ENCODE data around the gene SOHLH1. TPM values are rescaled to one million over a fixed set of nuclear protein-coding genes. Genes with fewer than 3 reads are reported as not detected.

SOHLH1 gene
- total RNA-seq, 1 donor = not detected

DNA sequence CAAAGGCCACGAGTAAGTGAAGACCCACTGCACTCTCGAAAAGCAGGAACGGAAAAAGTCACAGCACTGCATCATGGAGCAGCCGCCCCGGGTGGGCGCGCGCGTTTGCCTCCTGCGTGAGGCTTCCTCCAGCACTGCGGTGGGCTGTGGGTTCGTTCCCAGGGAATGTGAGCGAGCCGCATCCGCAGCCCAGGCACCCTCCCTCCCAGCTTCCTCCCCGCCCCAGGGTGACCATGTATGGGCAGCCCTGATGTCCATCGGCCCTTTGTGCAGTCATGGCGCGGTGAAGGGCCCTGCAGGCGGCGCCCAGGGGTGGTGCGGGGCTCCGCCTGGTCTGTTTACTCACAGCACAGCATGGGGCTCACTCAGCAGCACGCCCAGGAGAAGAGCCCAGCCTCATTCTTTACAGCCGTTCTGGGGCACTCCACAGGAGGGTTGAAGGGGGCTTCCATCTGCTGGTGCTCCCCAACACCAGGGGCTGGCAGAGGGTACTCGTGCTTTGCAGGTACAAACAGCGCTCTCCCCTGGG is 35.4 kb upstream of the SOHLH1 start:
- DNase-seq (ENCODE audit: insufficient read length, low spot score, missing footprints) = no peak

GRCh38 chr9:135732569-135733257 is 33.4 kb upstream of the SOHLH1 start:
- no peak overlapping the region for H3K4me2 ChIP-seq (ENCODE audit: insufficient read depth, low read length)
- no peaks in the 10 kb centered on the region for H3K9me3 ChIP-seq (ENCODE audit: low read depth, low read length)
- no peaks in the 10 kb centered on the region for H3K4me1 ChIP-seq (ENCODE audit: insufficient read depth, low read length)
- no peak overlapping the region for H3K4me3 ChIP-seq (ENCODE audit: insufficient read depth, low read length)
- no peaks in the 10 kb centered on the region for H3K79me2 ChIP-seq (ENCODE audit: insufficient read depth, low read length)
- no peak overlapping the region for H3K27ac ChIP-seq (ENCODE audit: low read depth, low read length)
- H2AFZ ChIP-seq (ENCODE audit: low read length) = no peak overlapping the region
- DNase-seq (ENCODE audit: insufficient read length, low spot score, missing footprints) = no peak
- no peaks in the 10 kb centered on the region for H4K20me1 ChIP-seq (ENCODE audit: insufficient read depth, low read length)
- H3K36me3 ChIP-seq (ENCODE audit: insufficient read depth, low read length) = no peaks in the 10 kb centered on the region
- peaks cover 7% of the 10 kb centered on the region for H3K27me3 ChIP-seq (ENCODE audit: insufficient read depth, low read length)
- no peak for TF ChIP-seq CTCF (IDR thresholded peaks at IDR 0.05; ENCODE audit: extremely low read depth, low read depth, low read length)

More for the DNA sequence above, 35.4 kb upstream of the SOHLH1 start:
- no peaks in the 10 kb centered on the region for H4K20me1 ChIP-seq (ENCODE audit: insufficient read depth, low read length)
- H3K79me2 ChIP-seq (ENCODE audit: insufficient read depth, low read length) = no peaks in the 10 kb centered on the region
- no peak overlapping the region for H3K27ac ChIP-seq (ENCODE audit: low read depth, low read length)
- no peak overlapping the region for H3K4me3 ChIP-seq (ENCODE audit: insufficient read depth, low read length)
- no peaks in the 10 kb centered on the region for H3K27me3 ChIP-seq (ENCODE audit: insufficient read depth, low read length)
- no peaks in the 10 kb centered on the region for H3K36me3 ChIP-seq (ENCODE audit: insufficient read depth, low read length)
- no peak for TF ChIP-seq CTCF (IDR thresholded peaks at IDR 0.05; ENCODE audit: extremely low read depth, low read depth, low read length)
- H3K4me1 ChIP-seq (ENCODE audit: insufficient read depth, low read length) = no peaks in the 10 kb centered on the region
- H2AFZ ChIP-seq (ENCODE audit: low read length) = no peak overlapping the region
- H3K4me2 ChIP-seq (ENCODE audit: insufficient read depth, low read length) = no peak overlapping the region
- H3K9me3 ChIP-seq (ENCODE audit: low read depth, low read length) = no peaks in the 10 kb centered on the region

DNA sequence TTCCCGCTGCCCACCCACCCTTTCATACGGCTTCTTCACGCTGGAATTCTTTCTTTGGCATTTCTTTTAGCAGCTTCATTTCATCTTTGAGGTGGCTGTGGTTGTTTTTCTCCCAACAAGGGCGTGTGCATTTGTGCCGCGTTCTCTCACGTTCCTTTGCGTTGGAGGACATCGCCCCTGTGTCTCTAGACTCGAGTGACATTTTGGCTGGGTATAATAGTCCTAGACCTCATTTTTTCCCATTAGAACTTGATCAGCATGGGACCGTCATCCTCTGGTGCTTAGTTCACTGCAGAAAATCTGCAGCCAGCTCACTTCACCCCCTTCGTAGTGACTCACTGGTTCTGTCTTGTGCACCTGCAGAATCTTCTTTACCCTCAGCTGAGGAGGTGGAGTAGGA is 32.2 kb upstream of the SOHLH1 start:
- Histone ChIP-seq H2AFZ (ENCODE audit: low read length) (no peak overlapping the region), H4K20me1 (ENCODE audit: insufficient read depth, low read length) (no peaks in the 10 kb centered on the region), H3K4me1 (ENCODE audit: insufficient read depth, low read length) (no peaks in the 10 kb centered on the region), H3K4me2 (ENCODE audit: insufficient read depth, low read length) (no peak overlapping the region), H3K27ac (ENCODE audit: low read depth, low read length) (no peak overlapping the region), H3K9me3 (ENCODE audit: low read depth, low read length) (no peaks in the 10 kb centered on the region), H3K79me2 (ENCODE audit: insufficient read depth, low read length) (no peaks in the 10 kb centered on the region), H3K4me3 (ENCODE audit: insufficient read depth, low read length) (no peak overlapping the region), H3K36me3 (ENCODE audit: insufficient read depth, low read length) (no peaks in the 10 kb centered on the region), H3K27me3 (ENCODE audit: insufficient read depth, low read length) (peaks cover 7% of the 10 kb centered on the region)
- TF ChIP-seq CTCF (IDR thresholded peaks at IDR 0.05; ENCODE audit: extremely low read depth, low read depth, low read length) = no peak
- no peak for DNase-seq (ENCODE audit: insufficient read length, low spot score, missing footprints)

GRCh38 chr9:135729480-135729879 is 30.2 kb upstream of the SOHLH1 start:
- no peaks in the 10 kb centered on the region for H4K20me1 ChIP-seq (ENCODE audit: insufficient read depth, low read length)
- no peak overlapping the region for H3K4me2 ChIP-seq (ENCODE audit: insufficient read depth, low read length)
- DNase-seq (ENCODE audit: insufficient read length, low spot score, missing footprints) = no peak
- H2AFZ ChIP-seq (ENCODE audit: low read length) = no peak overlapping the region
- H3K36me3 ChIP-seq (ENCODE audit: insufficient read depth, low read length) = no peaks in the 10 kb centered on the region
- H3K9me3 ChIP-seq (ENCODE audit: low read depth, low read length) = no peaks in the 10 kb centered on the region
- TF ChIP-seq CTCF (IDR thresholded peaks at IDR 0.05; ENCODE audit: extremely low read depth, low read depth, low read length) = no peak
- H3K79me2 ChIP-seq (ENCODE audit: insufficient read depth, low read length) = no peaks in the 10 kb centered on the region
- H3K27ac ChIP-seq (ENCODE audit: low read depth, low read length) = no peak overlapping the region
- H3K27me3 ChIP-seq (ENCODE audit: insufficient read depth, low read length) = peaks cover 7% of the 10 kb centered on the region
- H3K4me1 ChIP-seq (ENCODE audit: insufficient read depth, low read length) = no peaks in the 10 kb centered on the region
- H3K4me3 ChIP-seq (ENCODE audit: insufficient read depth, low read length) = no peak overlapping the region
